Neural cell (in vitro differentiated cells): ENCODE results near the gene DIAPH2. TPM values are rescaled to one million over a fixed set of nuclear protein-coding genes. Genes with fewer than 3 reads are reported as not detected.

ENCODE experiments used
- H2AFZ ChIP-seq: fragments of 200-600, 300-800 bp; sonication (generic), shearing (Covaris generic); 2 replicates; pipeline ENCODE4 v1.6.0; 2014; ENCODE audit warnings: low read depth, mild to moderate bottlenecking, antibody characterized with exemption, low read length, moderate library complexity
- H3F3A ChIP-seq: fragments of 200-600 bp; shearing (Covaris generic); 2 replicates; pipeline ENCODE4 v1.6.1; 2016; ENCODE audit warnings: mild to moderate bottlenecking, moderate library complexity, mixed read lengths, antibody characterized with exemption, low read length; ENCODE audit not compliant: insufficient read depth, poor library complexity, severe bottlenecking
- H3K27ac ChIP-seq: fragments of 200-600, 300-800 bp; sonication (generic), shearing (Covaris generic); 2 replicates; pipeline ENCODE4 v1.5.1; 2014; ENCODE audit warnings: mild to moderate bottlenecking, low read length, moderate library complexity
- H3K27me3 ChIP-seq: fragments of 300-800, 200-600 bp; sonication (generic), shearing (Covaris generic); 2 replicates; pipeline ENCODE4 v1.6.0; 2014; ENCODE audit warnings: mild to moderate bottlenecking, low read depth, low read length, moderate library complexity; ENCODE audit not compliant: insufficient read depth
- H3K36me3 ChIP-seq: fragments of 300-800, 200-600 bp; sonication (generic), shearing (Covaris generic); 2 replicates; pipeline ENCODE4 v1.5.1; 2014; ENCODE audit warnings: mild to moderate bottlenecking, antibody characterized with exemption, low read length, moderate library complexity; ENCODE audit not compliant: insufficient read depth
- H3K4me2 ChIP-seq: fragments of 300-800, 200-600 bp; sonication (generic), shearing (Covaris generic); 2 replicates; pipeline ENCODE4 v1.6.0; 2014; ENCODE audit warnings: mild to moderate bottlenecking, low read length
- H3K4me3 ChIP-seq: fragments of 300-800, 200-600 bp; sonication (generic), shearing (Covaris generic); 2 replicates; pipeline ENCODE4 v1.5.1; 2014; ENCODE audit warnings: mild to moderate bottlenecking, low read length, moderate library complexity
- H3K79me2 ChIP-seq: fragments of 200-600 bp; shearing (Covaris generic); replicated peaks from 2 replicates; pipeline ENCODE4 v1.6.0; 2014; ENCODE audit warnings: mild to moderate bottlenecking, low read length, moderate library complexity; ENCODE audit not compliant: insufficient read depth
- H3K9ac ChIP-seq: fragments of 300-800, 200-600 bp; sonication (generic), shearing (Covaris generic); 2 replicates; pipeline ENCODE4 v1.6.1; 2016; ENCODE audit warnings: mild to moderate bottlenecking, low read length, mixed read lengths
- H3K9me2 ChIP-seq: fragments of 200-600 bp; shearing (Covaris generic); 2 replicates; pipeline ENCODE4 v1.6.1; 2016; ENCODE audit warnings: mild to moderate bottlenecking, low read length, mixed read lengths; ENCODE audit not compliant: insufficient read depth
- H3K9me3 ChIP-seq: fragments of 200-600, 300-800 bp; sonication (generic), shearing (Covaris generic); 2 replicates; pipeline ENCODE4 v1.6.1; 2016; ENCODE audit warnings: mild to moderate bottlenecking, mixed run types, low read length, moderate library complexity, mixed read lengths
- H4K20me1 ChIP-seq: fragments of 200-600 bp; shearing (Covaris generic); 2 replicates; pipeline ENCODE4 v1.6.1; 2016; ENCODE audit warnings: mild to moderate bottlenecking, mixed run types; ENCODE audit not compliant: insufficient read depth
- EP300 ChIP-seq: fragments of 450-650 bp; conservative IDR thresholded peaks from 2 replicates; pipeline ENCODE4 v1.6.1; 2014; ENCODE audit warnings: antibody characterized with exemption, mild to moderate bottlenecking, moderate library complexity; ENCODE audit not compliant: poor library complexity, severe bottlenecking
- EZH2 ChIP-seq: fragments of 200-600, 300-800 bp; shearing (Covaris generic), sonication (generic); IDR thresholded peaks from 2 replicates; pipeline ENCODE4 v1.6.1; 2014; ENCODE audit warnings: antibody characterized with exemption, low read length, borderline replicate concordance, mild to moderate bottlenecking; ENCODE audit not compliant: insufficient read depth, poor library complexity, severe bottlenecking
- MXI1 ChIP-seq: fragments of 450-650 bp; conservative IDR thresholded peaks from 2 replicates; pipeline ENCODE4 v1.6.1; 2014; ENCODE audit warnings: antibody characterized with exemption, mild to moderate bottlenecking; ENCODE audit not compliant: poor library complexity, severe bottlenecking
- POLR2AphosphoS5 ChIP-seq: IDR thresholded peaks from 2 replicates; pipeline ENCODE4 v1.6.1; 2012
- RAD21 ChIP-seq: fragments of 450-650 bp; conservative IDR thresholded peaks from 2 replicates; pipeline ENCODE4 v1.6.1; 2014; ENCODE audit warnings: antibody characterized with exemption, mild to moderate bottlenecking, moderate library complexity
- REST ChIP-seq: IDR thresholded peaks from 2 replicates; pipeline ENCODE4 v1.6.1; 2012; ENCODE audit warnings: borderline replicate concordance
- SMC3 ChIP-seq: fragments of 450-650 bp; conservative IDR thresholded peaks from 2 replicates; pipeline ENCODE4 v1.6.1; 2014; ENCODE audit warnings: antibody characterized with exemption, mild to moderate bottlenecking, moderate library complexity; ENCODE audit not compliant: poor library complexity
- TAF1 ChIP-seq: IDR thresholded peaks from 2 replicates; pipeline ENCODE4 v1.6.1; 2012; ENCODE audit warnings: low read depth
- polyA plus RNA-seq: library from polyadenylated mRNA; depleted of rRNA; stranded (reverse); fragments of >200 nt; gene quantifications from 2 replicates; pipeline ENCODE4 v1.2.3, GENCODE V29; 2014
- TF ChIP-seq, protein P1 (sequence below): fragments of 450-650 bp; IDR thresholded peaks from 2 replicates; pipeline ENCODE4 v1.5.1; 2014; ENCODE audit warnings: antibody characterized with exemption, mild to moderate bottlenecking, moderate library complexity; ENCODE audit not compliant: poor library complexity, severe bottlenecking

Gene DIAPH2
- polyA plus RNA-seq, 1 donor from 2014 or later, result 0.07 TPM

GRCh38 chrX:96834137-96834536 is 149.5 kb downstream of the DIAPH2 start:
- H3K4me3 ChIP-seq, result no peak overlapping the region

GRCh38 chrX:96835660-96836289 is 151.1 kb downstream of the DIAPH2 start:
- Histone ChIP-seq H3F3A (no peaks in the 10 kb centered on the region), H4K20me1 (no peaks in the 10 kb centered on the region), H2AFZ (no peak overlapping the region), H3K9ac (no peak overlapping the region), H3K4me3 (no peak overlapping the region), H3K27ac (no peak overlapping the region), H3K9me3 (no peaks in the 10 kb centered on the region), H3K27me3 (no peaks in the 10 kb centered on the region), H3K79me2 (no peaks in the 10 kb centered on the region), H3K4me2 (no peak overlapping the region), H3K36me3 (no peaks in the 10 kb centered on the region), H3K9me2 (no peaks in the 10 kb centered on the region)
- no peak for TF ChIP-seq POLR2AphosphoS5
- no peak for TF ChIP-seq MXI1
- no peak for TF ChIP-seq EP300
- TF ChIP-seq EZH2, result no peak
- TF ChIP-seq RAD21, result no peak
- TF ChIP-seq SMC3, result no peak
- no peak for TF ChIP-seq REST

More at GRCh38 chrX:96834137-96834536, 149.5 kb downstream of the DIAPH2 start:
- TF ChIP-seq MXI1 (no peak), SMC3 (no peak), EZH2 (no peak), RAD21 (no peak), TAF1 (no peak), POLR2AphosphoS5 (no peak), EP300 (no peak), REST (no peak)
- TF ChIP-seq, protein P1, sequence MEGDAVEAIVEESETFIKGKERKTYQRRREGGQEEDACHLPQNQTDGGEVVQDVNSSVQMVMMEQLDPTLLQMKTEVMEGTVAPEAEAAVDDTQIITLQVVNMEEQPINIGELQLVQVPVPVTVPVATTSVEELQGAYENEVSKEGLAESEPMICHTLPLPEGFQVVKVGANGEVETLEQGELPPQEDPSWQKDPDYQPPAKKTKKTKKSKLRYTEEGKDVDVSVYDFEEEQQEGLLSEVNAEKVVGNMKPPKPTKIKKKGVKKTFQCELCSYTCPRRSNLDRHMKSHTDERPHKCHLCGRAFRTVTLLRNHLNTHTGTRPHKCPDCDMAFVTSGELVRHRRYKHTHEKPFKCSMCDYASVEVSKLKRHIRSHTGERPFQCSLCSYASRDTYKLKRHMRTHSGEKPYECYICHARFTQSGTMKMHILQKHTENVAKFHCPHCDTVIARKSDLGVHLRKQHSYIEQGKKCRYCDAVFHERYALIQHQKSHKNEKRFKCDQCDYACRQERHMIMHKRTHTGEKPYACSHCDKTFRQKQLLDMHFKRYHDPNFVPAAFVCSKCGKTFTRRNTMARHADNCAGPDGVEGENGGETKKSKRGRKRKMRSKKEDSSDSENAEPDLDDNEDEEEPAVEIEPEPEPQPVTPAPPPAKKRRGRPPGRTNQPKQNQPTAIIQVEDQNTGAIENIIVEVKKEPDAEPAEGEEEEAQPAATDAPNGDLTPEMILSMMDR, result no peak
- no peaks in the 10 kb centered on the region for H3F3A ChIP-seq
- no peak overlapping the region for H2AFZ ChIP-seq
- H3K9me3 ChIP-seq, result no peaks in the 10 kb centered on the region
- H3K4me2 ChIP-seq, result no peak overlapping the region
- no peak overlapping the region for H3K9ac ChIP-seq
- no peaks in the 10 kb centered on the region for H3K36me3 ChIP-seq
- no peak overlapping the region for H3K27ac ChIP-seq
- no peaks in the 10 kb centered on the region for H3K9me2 ChIP-seq
- no peaks in the 10 kb centered on the region for H3K27me3 ChIP-seq
- no peaks in the 10 kb centered on the region for H3K79me2 ChIP-seq
- H4K20me1 ChIP-seq, result no peaks in the 10 kb centered on the region
